ENCODE data around the gene TXNRD1.
"Not testable (repeated sequence)": the region's sequence is repeated elsewhere in the genome, so short reads cannot be mapped to it uniquely, and the experiment has no call there.

The TXNRD1 gene

DNA sequence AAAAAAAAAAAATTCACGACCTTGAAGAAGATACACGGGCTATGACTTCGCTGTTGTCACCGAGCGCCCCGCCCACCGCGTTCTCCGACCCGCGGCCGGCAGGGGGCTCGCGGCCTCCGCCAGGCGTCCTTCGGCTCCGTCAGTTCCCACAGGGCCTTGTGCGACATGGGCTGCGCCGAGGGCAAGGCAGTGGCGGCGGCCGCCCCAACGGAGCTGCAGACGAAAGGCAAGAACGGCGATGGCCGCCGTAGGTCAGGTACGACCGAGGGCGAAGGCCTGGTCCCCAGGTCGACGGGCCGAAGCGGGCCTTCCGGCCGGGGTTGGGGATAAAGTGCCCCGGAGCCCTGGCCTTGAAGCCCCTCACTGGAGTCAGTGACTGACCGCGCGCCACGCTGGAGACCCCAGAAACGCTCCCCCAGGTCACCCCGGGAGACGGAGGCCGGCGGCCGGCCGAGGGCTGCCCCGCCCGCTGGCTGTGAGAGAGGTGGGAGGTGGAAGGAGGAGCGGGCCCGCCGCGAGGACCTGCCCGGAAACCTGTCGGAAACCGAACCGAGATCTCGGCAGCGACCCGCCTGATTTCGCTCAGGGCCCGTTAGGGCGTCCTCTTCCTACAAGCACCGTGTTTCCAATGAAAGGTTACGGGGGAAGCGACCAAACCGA, at the start of gene TXNRD1:
Gene TXNRD1, plus strand, starts transcription at position 142 of the 660 bp plus-strand sequence. Its CDS starts 24 bp downstream, at position 166.
- Histone ChIP-seq H3K27me3 (ENCODE audit: low read depth) (no peaks in the 10 kb centered on the region), H3K4me3 (peak within 1 kb of the TSS; percentile 44), H3K4me1 (peaks cover 21% of the 10 kb centered on the region), H3K9me3 (no peaks in the 10 kb centered on the region), H3K36me3 (replicated peaks) (no peaks in the 10 kb centered on the region)
- DNase-seq (ENCODE audit: low spot score in 2 of 2): peak; percentile 81 to 91
- in situ Hi-C loops (cut with MboI; ENCODE audit: low sequenced_read_pairs): loop anchor here (25.0 kb wide), 1 partner anchor 1172 kb away; no protein-coding TSS in a partner anchor

DNA sequence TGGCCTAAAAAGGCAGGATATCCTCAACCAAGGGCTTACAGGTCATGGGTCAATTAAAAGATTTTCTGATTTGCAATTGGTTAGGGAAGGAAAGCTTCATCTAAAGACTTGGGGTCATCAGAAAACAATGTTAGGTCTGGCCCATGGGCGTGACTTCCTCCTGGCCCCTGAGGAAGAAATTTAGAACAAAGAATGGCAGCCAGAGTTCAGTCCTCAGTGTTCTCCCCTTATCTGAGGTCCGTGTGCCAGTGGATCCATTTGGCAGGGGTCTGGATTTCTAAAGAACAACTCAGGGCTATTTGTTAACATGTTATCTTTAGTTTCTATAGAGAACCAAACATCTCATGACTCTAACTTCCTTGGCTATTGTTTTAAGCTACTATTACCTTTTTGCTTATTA, 49.8 kb upstream of the TXNRD1 start:
- Histone ChIP-seq H3K27me3 (ENCODE audit: low read depth) (no peaks in the 10 kb centered on the region; the same call in 1 of the 2 replicates), H3K36me3 (replicated peaks) (no peaks in the 10 kb centered on the region), H3K4me1 (peaks cover 4% of the 10 kb centered on the region), H3K9me3 (no peaks in the 10 kb centered on the region), H3K4me3 (no peak overlapping the region)
- in situ Hi-C loops (cut with MboI; ENCODE audit: low sequenced_read_pairs): no loop called here
- DNase-seq (ENCODE audit: low spot score in 2 of 2): no peak

DNA sequence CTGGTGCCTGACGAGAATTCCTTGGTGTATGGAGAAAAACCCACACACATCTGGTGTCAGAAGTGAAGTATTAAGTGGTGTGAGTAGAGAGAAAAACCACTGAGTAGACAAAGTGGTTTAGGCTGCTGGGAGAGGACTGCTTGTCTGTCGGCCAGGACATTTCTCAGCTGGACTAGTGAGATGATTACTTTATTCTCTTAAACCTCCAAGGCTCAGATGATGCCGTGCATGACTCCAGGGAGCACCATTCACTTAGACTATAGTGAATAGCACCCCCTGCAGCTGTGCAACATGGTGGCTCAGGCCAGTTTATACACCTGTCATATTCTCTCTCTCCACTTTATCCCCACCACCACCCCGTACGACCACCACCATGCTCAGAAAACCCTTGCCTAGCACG, 49.1 kb upstream of the TXNRD1 start:
- in situ Hi-C loops (cut with MboI; ENCODE audit: low sequenced_read_pairs): no loop called here
- DNase-seq (ENCODE audit: low spot score in 2 of 2): no peak
- H3K36me3 ChIP-seq (replicated peaks): no peaks in the 10 kb centered on the region
- H3K4me3 ChIP-seq: no peak overlapping the region
- no peaks in the 10 kb centered on the region; the same call in 1 of the 2 replicates for H3K27me3 ChIP-seq (ENCODE audit: low read depth)
- no peaks in the 10 kb centered on the region for H3K9me3 ChIP-seq
- peaks cover 4% of the 10 kb centered on the region for H3K4me1 ChIP-seq

DNA sequence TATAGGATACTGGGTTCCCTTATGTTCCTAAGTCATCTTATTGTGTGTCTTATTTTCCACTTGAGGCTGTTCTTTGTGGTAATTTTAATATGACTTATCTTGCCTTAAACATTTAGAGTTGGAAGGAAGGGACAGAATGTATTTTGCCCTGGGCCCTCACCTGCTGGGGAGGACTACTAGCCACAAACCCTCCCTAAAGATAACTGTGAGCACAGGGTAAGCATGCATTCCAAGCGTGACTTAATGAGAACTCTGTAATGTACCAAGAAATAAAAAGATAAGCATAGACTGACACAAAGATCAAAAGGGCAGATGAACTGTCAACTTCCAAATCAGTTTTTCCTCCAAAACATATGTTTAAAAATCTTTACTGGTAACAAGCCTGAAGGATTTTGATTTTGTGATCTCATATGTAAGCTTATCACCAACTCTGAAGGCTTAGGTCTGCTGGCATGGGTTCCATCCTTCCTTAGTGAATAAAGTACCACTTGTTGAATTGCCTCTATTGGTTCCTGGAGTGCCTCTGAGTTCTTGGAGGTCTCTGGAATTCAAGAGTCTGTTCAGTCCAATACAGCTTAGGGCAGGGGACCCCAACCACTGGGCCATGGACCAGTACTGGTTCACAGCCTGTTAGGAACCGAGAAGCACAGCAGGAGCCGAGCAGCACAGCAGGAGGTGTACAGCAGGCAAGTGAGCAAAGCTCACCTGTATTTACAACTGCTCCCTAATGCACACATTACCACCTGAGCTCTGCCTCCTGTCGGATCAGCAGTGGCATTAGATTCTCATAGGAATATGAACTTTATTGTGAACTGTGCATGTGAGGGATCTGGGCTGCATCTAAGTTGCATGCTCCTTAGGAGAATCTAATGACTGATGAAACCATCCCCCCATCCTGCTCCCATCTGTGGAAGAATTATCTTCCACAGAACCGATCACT, 47.8 kb upstream of the TXNRD1 start:
- H3K9me3 ChIP-seq: no peaks in the 10 kb centered on the region
- H3K4me1 ChIP-seq: peaks cover 4% of the 10 kb centered on the region
- in situ Hi-C loops (cut with MboI; ENCODE audit: low sequenced_read_pairs): no loop called here
- no peaks in the 10 kb centered on the region; the same call in 1 of the 2 replicates for H3K27me3 ChIP-seq (ENCODE audit: low read depth)
- DNase-seq (ENCODE audit: low spot score in 2 of 2): no peak
- H3K36me3 ChIP-seq (replicated peaks): no peaks in the 10 kb centered on the region
- H3K4me3 ChIP-seq: no peak overlapping the region

- peaks cover 4% of the 10 kb centered on the region for H3K4me1 ChIP-seq
- H3K27me3 ChIP-seq (ENCODE audit: low read depth): no peaks in the 10 kb centered on the region; the same call in 1 of the 2 replicates
- H3K36me3 ChIP-seq (replicated peaks): no peaks in the 10 kb centered on the region
- no peaks in the 10 kb centered on the region for H3K9me3 ChIP-seq
- H3K4me3 ChIP-seq: no peak overlapping the region
- in situ Hi-C loops (cut with MboI; ENCODE audit: low sequenced_read_pairs): no loop called here
- DNase-seq (ENCODE audit: low spot score in 2 of 2): no peak
These were observed 47.0 kb upstream of the TXNRD1 start for GRCh38 chr12:104168596-104168995.

DNA sequence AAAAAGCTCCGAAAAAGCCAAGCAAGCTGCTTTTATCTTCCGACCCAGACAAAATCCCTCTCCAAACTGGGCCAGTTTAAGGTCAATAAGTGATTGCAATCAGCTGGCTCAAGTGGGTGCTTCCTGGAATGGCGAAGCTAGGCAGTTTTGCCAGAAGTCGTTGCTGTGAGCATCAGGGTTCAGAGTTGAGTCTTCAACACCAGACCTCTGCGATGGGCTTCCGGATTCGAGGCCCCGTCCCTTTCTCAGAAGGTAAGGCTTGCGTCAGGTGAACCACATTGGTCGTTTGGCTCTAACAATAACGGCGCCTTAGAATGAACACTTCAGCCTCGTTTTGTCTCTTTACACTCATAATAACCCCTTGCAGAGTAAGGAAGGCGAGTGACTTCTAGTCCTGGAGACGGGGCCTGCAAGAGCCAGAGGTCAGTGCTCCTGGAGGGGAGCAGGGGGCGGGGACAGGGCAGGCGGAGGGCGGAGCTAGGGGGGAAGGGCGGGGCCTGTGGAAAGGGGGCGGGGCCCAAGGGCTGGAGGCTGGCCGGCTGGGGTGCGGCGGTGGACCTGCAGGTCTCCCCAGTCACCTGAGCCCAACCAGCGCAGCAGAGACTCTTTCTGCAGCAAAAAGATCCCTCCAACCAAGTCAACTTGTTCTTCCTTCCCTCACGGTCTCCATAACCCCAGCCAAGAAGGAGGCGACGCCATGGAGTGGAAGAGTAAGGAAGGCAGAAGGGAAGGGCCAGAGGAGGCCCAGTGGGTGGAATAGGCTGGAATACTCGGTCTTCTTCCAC, 43.6 kb upstream of the TXNRD1 start:
- DNase-seq (ENCODE audit: low spot score in 2 of 2): no peak
- no peaks in the 10 kb centered on the region for H3K36me3 ChIP-seq (replicated peaks)
- no peak overlapping the region for H3K4me3 ChIP-seq
- in situ Hi-C loops (cut with MboI; ENCODE audit: low sequenced_read_pairs): no loop called here
- H3K4me1 ChIP-seq: no peaks in the 10 kb centered on the region
- H3K27me3 ChIP-seq (ENCODE audit: low read depth): no peaks in the 10 kb centered on the region; the same call in 1 of the 2 replicates
- no peaks in the 10 kb centered on the region for H3K9me3 ChIP-seq

DNA sequence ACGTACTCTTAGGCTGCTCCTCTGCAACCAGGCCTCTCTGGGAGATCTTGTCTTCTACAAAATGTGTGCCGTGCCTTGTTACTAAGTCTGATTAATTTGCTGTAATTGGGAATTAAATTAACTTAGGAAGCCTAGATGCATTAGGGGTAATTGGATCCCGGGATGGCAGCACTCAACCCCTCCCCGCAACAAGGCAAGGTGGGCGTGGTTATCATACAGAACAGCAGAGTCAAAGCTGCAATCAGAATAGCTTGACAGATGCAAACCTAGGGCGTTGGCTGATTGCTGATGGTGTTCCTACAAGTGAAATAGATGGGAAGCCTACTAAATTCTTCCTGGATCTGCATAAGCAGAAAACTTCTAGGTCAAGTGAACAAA, 43.0 kb upstream of the TXNRD1 start:
- Histone ChIP-seq H3K27me3 (ENCODE audit: low read depth) (no peaks in the 10 kb centered on the region; the same call in 1 of the 2 replicates), H3K9me3 (no peaks in the 10 kb centered on the region), H3K4me1 (no peaks in the 10 kb centered on the region), H3K4me3 (no peak overlapping the region), H3K36me3 (replicated peaks) (no peaks in the 10 kb centered on the region)
- DNase-seq (ENCODE audit: low spot score in 2 of 2): no peak
- in situ Hi-C loops (cut with MboI; ENCODE audit: low sequenced_read_pairs): no loop called here

GRCh38 chr12:104173804-104174203, 41.8 kb upstream of the TXNRD1 start:
- H3K4me3 ChIP-seq; H3K4me1 ChIP-seq; H3K36me3 ChIP-seq (replicated peaks); H3K27me3 ChIP-seq (ENCODE audit: low read depth); DNase-seq (ENCODE audit: low spot score in 2 of 2); in situ Hi-C loops (cut with MboI; ENCODE audit: low sequenced_read_pairs); H3K9me3 ChIP-seq: not testable (repeated sequence)

DNA sequence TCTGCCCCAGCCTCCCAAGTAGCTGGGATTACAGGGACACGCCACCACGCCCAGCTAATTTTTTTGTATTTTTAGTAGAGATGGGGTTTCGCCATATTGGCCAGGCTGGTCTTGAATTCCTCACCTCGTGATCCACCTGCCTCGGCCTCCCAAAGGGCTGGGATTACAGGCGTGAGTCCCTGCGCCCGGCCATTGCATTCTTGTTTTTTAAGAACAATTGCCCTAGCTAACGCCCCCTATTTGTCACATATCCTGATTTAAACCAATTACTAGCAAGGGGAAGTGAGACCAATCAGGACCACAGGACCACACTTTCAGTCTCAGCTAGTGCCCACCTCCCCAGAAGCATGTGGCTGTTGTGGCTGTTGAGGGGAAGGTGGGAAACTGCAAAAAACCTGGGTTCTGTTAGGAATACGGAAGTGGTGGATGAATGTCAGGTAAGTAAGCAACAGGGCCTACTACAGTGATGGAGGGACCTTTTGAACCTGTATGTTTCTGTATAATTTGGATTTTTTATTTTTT, 39.8 kb upstream of the TXNRD1 start:
- no peaks in the 10 kb centered on the region for H3K27me3 ChIP-seq (ENCODE audit: low read depth)
- no peaks in the 10 kb centered on the region for H3K4me1 ChIP-seq
- H3K9me3 ChIP-seq: no peaks in the 10 kb centered on the region
- H3K36me3 ChIP-seq (replicated peaks): no peaks in the 10 kb centered on the region
- H3K4me3 ChIP-seq: no peak overlapping the region
- DNase-seq (ENCODE audit: low spot score in 2 of 2): no peak
- in situ Hi-C loops (cut with MboI; ENCODE audit: low sequenced_read_pairs): no loop called here

GRCh38 chr12:104177336-104177662, 38.3 kb upstream of the TXNRD1 start:
- no peak overlapping the region for H3K4me3 ChIP-seq
- in situ Hi-C loops (cut with MboI; ENCODE audit: low sequenced_read_pairs): no loop called here
- H3K9me3 ChIP-seq: no peaks in the 10 kb centered on the region

GRCh38 chr12:104177663-104178501, 37.7 kb upstream of the TXNRD1 start:
- H3K4me3 ChIP-seq: no peak overlapping the region
- DNase-seq (ENCODE audit: low spot score in 2 of 2): peak in 1 of 2 experiments; percentile 19
- in situ Hi-C loops (cut with MboI; ENCODE audit: low sequenced_read_pairs): no loop called here

More at GRCh38 chr12:104177336-104177662, 38.3 kb upstream of the TXNRD1 start:
- Histone ChIP-seq H3K36me3 (replicated peaks) (no peaks in the 10 kb centered on the region), H3K4me1 (no peaks in the 10 kb centered on the region), H3K27me3 (ENCODE audit: low read depth) (no peaks in the 10 kb centered on the region)
- no peak for DNase-seq (ENCODE audit: low spot score in 2 of 2)

GRCh38 chr12:104180374-104180773, 35.2 kb upstream of the TXNRD1 start:
- Histone ChIP-seq H3K36me3 (replicated peaks) (no peaks in the 10 kb centered on the region), H3K4me1 (no peaks in the 10 kb centered on the region)
- in situ Hi-C loops (cut with MboI; ENCODE audit: low sequenced_read_pairs): no loop called here

More at GRCh38 chr12:104177663-104178501, 37.7 kb upstream of the TXNRD1 start:
- H3K4me1 ChIP-seq: no peaks in the 10 kb centered on the region
- H3K9me3 ChIP-seq: no peaks in the 10 kb centered on the region
- no peaks in the 10 kb centered on the region for H3K36me3 ChIP-seq (replicated peaks)
- no peaks in the 10 kb centered on the region for H3K27me3 ChIP-seq (ENCODE audit: low read depth)

DNA sequence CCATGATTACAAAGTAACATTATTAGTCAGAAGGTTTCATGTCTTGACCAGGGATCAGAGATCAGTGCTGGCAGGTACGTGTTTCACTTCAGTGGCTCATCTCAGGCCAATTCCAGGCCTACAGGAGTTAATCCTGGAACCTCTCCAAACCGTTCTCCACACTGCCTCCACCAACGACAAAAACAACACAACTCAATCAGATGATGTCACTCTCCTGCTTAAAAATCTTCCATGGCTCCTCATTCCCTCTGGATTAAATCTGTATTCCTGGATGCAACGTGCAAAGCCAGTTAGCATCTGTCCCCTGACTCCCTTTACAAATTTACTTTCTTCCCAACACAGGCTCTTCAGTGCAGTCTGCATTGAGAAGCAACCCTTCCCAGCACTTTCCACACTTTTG, 34.3 kb upstream of the TXNRD1 start:
- Histone ChIP-seq H3K4me3 (no peak overlapping the region), H3K27me3 (ENCODE audit: low read depth) (no peaks in the 10 kb centered on the region), H3K36me3 (replicated peaks) (no peaks in the 10 kb centered on the region), H3K9me3 (no peaks in the 10 kb centered on the region), H3K4me1 (no peaks in the 10 kb centered on the region)
- DNase-seq (ENCODE audit: low spot score in 2 of 2): no peak
- in situ Hi-C loops (cut with MboI; ENCODE audit: low sequenced_read_pairs): no loop called here

More at GRCh38 chr12:104180374-104180773, 35.2 kb upstream of the TXNRD1 start:
- Histone ChIP-seq H3K4me3 (no peak overlapping the region), H3K9me3 (no peaks in the 10 kb centered on the region), H3K27me3 (ENCODE audit: low read depth) (no peaks in the 10 kb centered on the region)
- no peak for DNase-seq (ENCODE audit: low spot score in 2 of 2)

Data from HAP-1 (cell line).